Astrocyte (in vitro differentiated cells and primary cell): ENCODE data around the gene ITLN2.

Experiments
- EZH2 ChIP-seq: IDR thresholded peaks from 2 replicates; pipeline ENCODE4 v1.6.1; 2012; ENCODE audit warnings: mild to moderate bottlenecking, low read length, inconsistent platforms; ENCODE audit not compliant: insufficient read depth
- TF ChIP-seq, protein P1 (sequence below): IDR thresholded peaks from 2 replicates; pipeline ENCODE4 v1.5.1; 2011; ENCODE audit warnings: low read depth, mild to moderate bottlenecking, inconsistent platforms, low read length, moderate library complexity; ENCODE audit not compliant: insufficient read depth

DNA sequence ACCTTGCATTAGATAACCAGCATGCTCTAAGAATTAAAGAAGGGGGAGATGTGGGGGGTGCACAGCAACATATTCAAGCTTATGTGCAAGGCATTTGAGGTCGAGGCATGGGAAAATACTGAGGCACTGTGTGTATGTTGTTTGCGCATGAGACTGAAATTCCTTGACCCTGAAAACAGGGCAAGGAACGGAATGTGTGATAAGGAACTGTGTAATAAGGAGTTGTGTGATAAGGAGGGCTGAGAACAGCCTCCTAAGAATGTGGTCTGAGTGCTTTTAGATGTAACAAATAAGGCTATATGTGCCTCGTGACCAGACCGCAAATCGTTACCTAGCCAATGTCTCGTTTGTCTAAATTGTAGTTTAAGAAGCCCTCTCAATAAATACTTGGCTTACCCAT lies 43.2 kb downstream of the ITLN2 start:
- TF ChIP-seq, protein P1, sequence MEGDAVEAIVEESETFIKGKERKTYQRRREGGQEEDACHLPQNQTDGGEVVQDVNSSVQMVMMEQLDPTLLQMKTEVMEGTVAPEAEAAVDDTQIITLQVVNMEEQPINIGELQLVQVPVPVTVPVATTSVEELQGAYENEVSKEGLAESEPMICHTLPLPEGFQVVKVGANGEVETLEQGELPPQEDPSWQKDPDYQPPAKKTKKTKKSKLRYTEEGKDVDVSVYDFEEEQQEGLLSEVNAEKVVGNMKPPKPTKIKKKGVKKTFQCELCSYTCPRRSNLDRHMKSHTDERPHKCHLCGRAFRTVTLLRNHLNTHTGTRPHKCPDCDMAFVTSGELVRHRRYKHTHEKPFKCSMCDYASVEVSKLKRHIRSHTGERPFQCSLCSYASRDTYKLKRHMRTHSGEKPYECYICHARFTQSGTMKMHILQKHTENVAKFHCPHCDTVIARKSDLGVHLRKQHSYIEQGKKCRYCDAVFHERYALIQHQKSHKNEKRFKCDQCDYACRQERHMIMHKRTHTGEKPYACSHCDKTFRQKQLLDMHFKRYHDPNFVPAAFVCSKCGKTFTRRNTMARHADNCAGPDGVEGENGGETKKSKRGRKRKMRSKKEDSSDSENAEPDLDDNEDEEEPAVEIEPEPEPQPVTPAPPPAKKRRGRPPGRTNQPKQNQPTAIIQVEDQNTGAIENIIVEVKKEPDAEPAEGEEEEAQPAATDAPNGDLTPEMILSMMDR = no peak
- TF ChIP-seq EZH2 = no peak
